Aorta (tissue), 5 donors: ENCODE results near the gene OLIG3. TPM values are rescaled to one million over a fixed set of nuclear protein-coding genes. Genes with fewer than 3 reads are reported as not detected.

ENCODE experiments used
- ATAC-seq: fragments of 200-7000 bp; cut with Tn5 transposase; one replicate; pipeline ENCODE4 v1.9.1; 2022; ENCODE audit warnings: moderate library complexity; ENCODE audit not compliant: low FRiP score
- DNase-seq, 2 donors: peaks; one replicate each; pipeline ENCODE4 v3.0.0-alpha.2; 2020
- H3K27ac ChIP-seq, 2 donors: one replicate each; pipeline ENCODE4 v1.5.1; 2013; ENCODE audit warnings: low read length in 2 of 2, mild to moderate bottlenecking in 2 of 2, moderate library complexity in 2 of 2, control low read depth in 1 of 2, inconsistent platforms in 1 of 2, low read depth in 1 of 2
- H3K27me3 ChIP-seq, 2 donors: one replicate each; pipeline ENCODE4 v1.6.1; 2013; ENCODE audit warnings: control low read depth in 1 of 2, low read length in 1 of 2, mild to moderate bottlenecking in 1 of 2, moderate library complexity in 1 of 2; ENCODE audit not compliant: insufficient read depth in 2 of 2, control insufficient read depth in 1 of 2
- H3K36me3 ChIP-seq, 2 donors: one replicate each; pipeline ENCODE4 v1.6.1; 2013; ENCODE audit warnings: control low read depth in 1 of 2, low read length in 1 of 2, mild to moderate bottlenecking in 1 of 2; ENCODE audit not compliant: insufficient read depth in 2 of 2, control insufficient read depth in 1 of 2
- H3K4me1 ChIP-seq, 2 donors: one replicate each; pipeline ENCODE4 v1.6.1; 2013; ENCODE audit warnings: low read length in 2 of 2, control low read depth in 1 of 2, mild to moderate bottlenecking in 1 of 2, moderate library complexity in 1 of 2; ENCODE audit not compliant: insufficient read depth in 2 of 2, control insufficient read depth in 1 of 2
- H3K4me3 ChIP-seq, 2 donors: one replicate each; pipeline ENCODE4 v1.5.1; 2013; ENCODE audit warnings: low read length in 2 of 2, control low read depth in 1 of 2, mild to moderate bottlenecking in 1 of 2
- H3K9me3 ChIP-seq: one replicate; pipeline ENCODE4 v1.6.1; 2013; ENCODE audit warnings: mild to moderate bottlenecking, low read length; ENCODE audit not compliant: control insufficient read depth
- WGBS, 2 donors: extraction: QIAGEN DNeasy Blood & Tissue Kit; methylation state at CpG; one replicate each; pipeline ENCODE4 v1.1.7; 2013; 5-methylcytosine and 5-hydroxymethylcytosine counted together
- intact Hi-C, 2 donors: fragments of 100-400 bp; cut with DNase I; formaldehyde crosslinking; loops; one replicate each; pipeline versions ENCODE4 v1.14.2 to v1.15.0; 2022
- polyA plus RNA-seq, 2 donors: library from polyadenylated mRNA; stranded (reverse); fragments of 200-250 nt; gene quantifications; one replicate each; pipeline ENCODE4 v1.2.3, GENCODE V29; 2013
- total RNA-seq, 2 donors: library from RNA; stranded (reverse); fragmentation: NEBNext Ultra II Directional; extraction: Animal tissue kit (Norgen Biotek cat#: 25700); gene quantifications; one replicate each; pipeline ENCODE4 v1.2.1, GENCODE V29; 2021
- donor health status: healthy with polysubstance abuse.
- donor health status: Bipolar disorder and iron deficiency.
- donor health status: DM: no; HTN: no; CAD: no.
- donor health status: DM: no; HTN: no; CAD: no.
- donor health status: DM: yes; HTN: yes; CAD: no.

Gene OLIG3
- total and polyA plus RNA-seq, 4 donors, result not detected

DNA sequence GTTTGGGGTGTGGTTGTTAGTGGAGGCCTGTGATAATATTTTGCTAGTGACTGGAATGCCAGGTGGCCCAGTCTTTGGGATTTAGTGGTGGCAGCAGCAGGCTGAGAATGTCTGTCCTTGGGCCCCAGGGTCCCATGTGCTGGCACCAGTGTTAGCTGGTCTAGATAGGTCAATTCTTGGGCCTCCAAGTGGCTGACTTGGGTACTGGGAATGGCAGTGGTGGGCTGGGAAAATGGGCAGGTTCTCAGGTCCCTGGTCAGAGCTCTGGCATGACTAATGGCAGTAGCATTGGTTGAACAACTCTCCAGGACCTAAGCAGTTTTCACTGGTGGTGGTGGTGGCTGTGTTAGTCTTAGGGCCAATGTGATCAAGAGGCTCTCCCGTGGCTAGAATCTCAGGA is 50.3 kb downstream of the OLIG3 start:
- Histone ChIP-seq H3K9me3 (peaks cover 1% of the 10 kb centered on the region), H3K36me3 (no peaks in the 10 kb centered on the region), H3K4me3 (no peak overlapping the region), H3K27me3 (no peaks in the 10 kb centered on the region), H3K4me1 (no peaks in the 10 kb centered on the region), H3K27ac (no peak overlapping the region)
- intact Hi-C loops, result no loop called here
- WGBS, 2 donors, result 38 to 73% methylated on average over 1 of the region's 1 CpG
- DNase-seq (no peak), ATAC-seq (no peak)
